GM20000 (cell line): Measurements from ENCODE around the gene SEC14L3.

ENCODE experiments used
- DNase-seq: peaks from one replicate; pipeline ENCODE4 v3.0.0; 2012; ENCODE audit warnings: low spot score
- TF ChIP-seq, protein P1 (sequence below): IDR thresholded peaks from 2 replicates; pipeline ENCODE4 v1.5.1; 2012; ENCODE audit warnings: mild to moderate bottlenecking, control low read depth; ENCODE audit errors: extremely low read depth, missing control alignments

SEC14L3 gene

DNA sequence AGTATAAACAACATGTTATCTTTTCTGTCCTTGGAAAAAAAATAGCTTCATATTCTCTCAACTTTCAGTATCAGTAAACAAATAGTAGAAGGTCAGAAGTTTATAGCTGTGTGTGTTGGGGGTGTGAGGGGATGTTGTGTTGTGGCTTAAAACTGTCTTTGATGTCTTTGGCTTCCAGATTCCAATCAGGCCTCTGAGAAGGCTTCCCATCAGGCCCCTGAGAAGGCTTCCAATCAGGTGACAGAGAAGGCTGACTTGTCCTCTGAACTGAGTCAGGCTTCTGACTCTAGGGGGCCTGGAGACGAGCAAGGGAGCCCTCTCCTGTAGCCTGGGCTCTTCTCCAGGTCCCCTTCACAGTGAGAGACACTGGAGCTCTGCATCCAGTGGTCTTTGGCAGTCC, 37.0 kb downstream of the SEC14L3 start:
- no peak for DNase-seq
- TF ChIP-seq, protein P1, sequence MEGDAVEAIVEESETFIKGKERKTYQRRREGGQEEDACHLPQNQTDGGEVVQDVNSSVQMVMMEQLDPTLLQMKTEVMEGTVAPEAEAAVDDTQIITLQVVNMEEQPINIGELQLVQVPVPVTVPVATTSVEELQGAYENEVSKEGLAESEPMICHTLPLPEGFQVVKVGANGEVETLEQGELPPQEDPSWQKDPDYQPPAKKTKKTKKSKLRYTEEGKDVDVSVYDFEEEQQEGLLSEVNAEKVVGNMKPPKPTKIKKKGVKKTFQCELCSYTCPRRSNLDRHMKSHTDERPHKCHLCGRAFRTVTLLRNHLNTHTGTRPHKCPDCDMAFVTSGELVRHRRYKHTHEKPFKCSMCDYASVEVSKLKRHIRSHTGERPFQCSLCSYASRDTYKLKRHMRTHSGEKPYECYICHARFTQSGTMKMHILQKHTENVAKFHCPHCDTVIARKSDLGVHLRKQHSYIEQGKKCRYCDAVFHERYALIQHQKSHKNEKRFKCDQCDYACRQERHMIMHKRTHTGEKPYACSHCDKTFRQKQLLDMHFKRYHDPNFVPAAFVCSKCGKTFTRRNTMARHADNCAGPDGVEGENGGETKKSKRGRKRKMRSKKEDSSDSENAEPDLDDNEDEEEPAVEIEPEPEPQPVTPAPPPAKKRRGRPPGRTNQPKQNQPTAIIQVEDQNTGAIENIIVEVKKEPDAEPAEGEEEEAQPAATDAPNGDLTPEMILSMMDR, result no peak

DNA sequence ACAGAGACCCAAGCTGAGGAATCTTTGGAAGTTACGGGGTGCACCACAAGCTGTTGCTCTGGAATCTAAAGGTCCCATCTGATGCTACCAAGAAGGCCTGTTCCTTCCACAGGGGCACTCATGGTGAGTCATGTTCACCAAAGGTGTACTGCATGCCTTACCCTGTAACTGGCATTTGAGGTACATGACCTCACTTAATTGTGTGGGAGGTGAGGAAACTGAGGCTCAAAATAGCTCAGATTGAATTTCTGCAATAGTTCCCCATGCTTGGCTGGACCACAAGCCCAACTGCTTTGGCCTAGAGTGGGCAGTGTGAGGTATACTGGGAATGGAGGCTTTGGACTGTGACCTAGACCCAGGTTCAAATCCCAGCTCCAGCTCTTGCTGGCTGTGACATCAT, 38.0 kb downstream of the SEC14L3 start:
- TF ChIP-seq, protein P1, result no peak
- no peak for DNase-seq

DNA sequence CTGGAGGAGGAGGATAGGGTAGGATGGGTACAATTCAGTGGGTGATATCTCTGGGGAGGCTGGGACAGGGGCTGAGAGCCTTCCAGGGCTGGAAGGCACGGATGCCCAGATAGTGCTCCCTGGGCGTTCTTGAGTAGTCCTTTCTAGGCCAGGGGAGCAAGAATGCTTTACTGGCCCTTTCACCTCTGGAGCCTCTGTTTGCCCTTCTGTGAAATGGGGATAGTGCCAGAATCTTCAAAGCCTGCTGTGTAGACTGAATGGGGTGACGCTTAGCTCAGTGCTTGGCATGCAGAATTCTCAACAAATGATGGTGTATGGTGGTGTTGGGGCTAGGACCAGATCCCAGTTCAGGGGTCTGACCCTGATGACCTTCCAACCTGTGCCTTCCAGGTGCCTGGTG, 38.6 kb downstream of the SEC14L3 start:
- TF ChIP-seq, protein P1, result no peak
- no peak for DNase-seq

DNA sequence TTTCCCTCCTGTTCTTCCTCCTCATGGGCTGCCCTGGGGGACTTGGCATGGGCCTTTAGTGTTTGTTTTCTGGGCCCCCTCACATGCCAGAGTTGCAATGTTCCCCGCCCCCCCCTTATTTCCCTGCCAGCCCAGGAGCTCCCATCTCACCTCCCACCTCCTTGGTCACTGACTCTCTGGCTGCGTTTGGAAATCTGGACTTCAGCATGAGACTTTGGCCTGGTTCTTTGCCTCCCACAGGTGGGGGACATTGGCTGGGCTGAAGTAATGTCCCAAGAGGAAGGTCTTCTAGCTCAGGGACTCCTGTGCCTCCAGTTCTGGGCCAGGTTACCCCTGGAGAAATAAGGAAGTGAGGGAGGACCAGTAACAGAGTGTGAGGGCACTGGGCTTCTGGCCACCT, 39.3 kb downstream of the SEC14L3 start:
- no peak for DNase-seq
- TF ChIP-seq, protein P1, result no peak

DNA sequence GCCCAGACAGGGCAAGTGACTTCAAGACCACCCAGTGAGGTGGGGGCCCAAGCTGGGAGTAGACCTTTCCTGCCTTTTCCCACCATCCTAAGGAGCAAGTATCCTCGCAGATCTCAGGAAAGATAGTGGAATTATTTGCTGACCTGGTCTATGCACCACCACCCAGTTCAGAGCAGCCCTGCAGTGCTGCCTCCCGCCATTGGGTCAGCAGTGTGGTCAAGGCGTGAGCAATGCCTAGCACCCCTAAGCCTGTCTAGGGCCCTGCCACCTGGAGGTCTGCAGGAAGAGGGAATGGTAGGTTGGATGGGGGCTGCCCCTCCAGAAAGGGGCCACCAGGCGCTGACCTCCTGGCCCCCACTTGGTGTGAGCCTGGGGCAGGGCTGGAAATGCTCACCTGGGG, 39.7 kb downstream of the SEC14L3 start:
- no peak for DNase-seq
- TF ChIP-seq, protein P1, result no peak

- DNase-seq, result no peak
- TF ChIP-seq, protein P1, result no peak
Observed at GRCh38 chr22:30430933-30431332, 40.9 kb downstream of the SEC14L3 start.

DNA sequence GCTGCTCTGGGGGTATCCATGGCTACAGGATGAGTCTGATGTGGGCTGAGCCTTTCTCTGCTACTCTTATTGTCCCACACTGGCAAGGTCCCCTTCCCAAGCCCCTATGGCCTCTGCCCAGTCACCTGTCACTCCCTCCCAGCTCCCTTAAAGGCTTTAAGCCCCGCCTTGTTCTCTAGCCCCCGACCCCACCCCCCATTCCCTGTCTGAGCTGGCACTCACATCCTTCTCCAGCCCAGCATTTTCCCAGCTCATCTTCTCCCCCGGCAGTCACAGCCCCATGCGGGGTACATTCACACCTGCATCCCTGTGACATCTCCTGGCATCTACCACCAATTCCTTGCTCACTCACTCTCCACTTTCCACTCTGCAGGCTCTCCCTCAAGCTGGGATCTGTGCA, 41.9 kb downstream of the SEC14L3 start:
- no peak for DNase-seq
- TF ChIP-seq, protein P1, result no peak
